SU-DHL-6 (cell line): ENCODE measurements around the gene RECQL5.

ENCODE experiments used
- CTCF ChIP-seq: fragments of 200-600 bp; sonication (generic); IDR thresholded peaks from one replicate; pipeline ENCODE4 v1.5.1; 2017; ENCODE audit warnings: antibody characterized with exemption, mild to moderate bottlenecking, low read length, moderate library complexity; ENCODE audit not compliant: insufficient read depth, poor library complexity, severe bottlenecking
- EZH2phosphoT487 ChIP-seq: fragments of 200-600 bp; sonication (generic), shearing (Covaris generic); conservative IDR thresholded peaks from 2 replicates; pipeline ENCODE4 v1.6.1; 2018; ENCODE audit warnings: mild to moderate bottlenecking, antibody characterized with exemption, low read length, moderate library complexity, mixed read lengths

- no peak for TF ChIP-seq CTCF
- TF ChIP-seq EZH2phosphoT487 = no peak
Measured at GRCh38 chr17:75647061-75647460, 19.9 kb downstream of the RECQL5 start.
